WTC11 (cell line): ENCODE results near the gene KIF13A. TPM values are rescaled to one million over a fixed set of nuclear protein-coding genes. Genes with fewer than 3 reads are reported as not detected.

ENCODE experiments used
- ATAC-seq: fragments of 200-7000 bp; cut with Tn5 transposase; 2 replicates; pipeline ENCODE4 v1.10.0; 2021; ENCODE audit warnings: mild to moderate bottlenecking, moderate library complexity
- CTCF ChIA-PET: fragments of 300-600 bp; sonication (Branson Sonifier 250); formaldehyde crosslinking; loops from one replicate; lab custom pipeline; 2021; ENCODE audit warnings: antibody characterized with exemption; lab: Charles Lee
- POLR2A ChIA-PET: fragments of 350-600 bp; sonication (Branson Sonifier 250); formaldehyde crosslinking; loops from one replicate; lab custom pipeline; 2021; ENCODE audit warnings: antibody characterized with exemption; lab: Charles Lee
- DNase-seq: peaks from one replicate; pipeline ENCODE4 v3.0.0; 2021; ENCODE audit warnings: low spot score
- H3K27ac Mint-ChIP-seq: 2 replicates; pipeline ENCODE4 v1.8.0; 2021; ENCODE audit warnings: mixed read lengths
- H3K27me3 Mint-ChIP-seq: 2 replicates; pipeline ENCODE4 v1.8.0; 2021; ENCODE audit warnings: low read depth, mild to moderate bottlenecking, moderate library complexity, mixed read lengths
- H3K36me3 Mint-ChIP-seq: 2 replicates; pipeline ENCODE4 v1.8.0; 2021; ENCODE audit warnings: mixed read lengths
- H3K4me1 Mint-ChIP-seq: 2 replicates; pipeline ENCODE4 v1.8.0; 2022; ENCODE audit warnings: mixed read lengths
- H3K4me3 Mint-ChIP-seq: 2 replicates; pipeline ENCODE4 v1.8.0; 2021; ENCODE audit warnings: mild to moderate bottlenecking, moderate library complexity, mixed read lengths
- H3K9me3 Mint-ChIP-seq: 2 replicates; pipeline ENCODE4 v1.8.0; 2021; ENCODE audit warnings: mixed read lengths
- AFF4 ChIP-seq: sonication (generic); formaldehyde crosslinking; IDR thresholded peaks from 2 replicates; pipeline ENCODE4 v1.8.1; 2023; ENCODE audit warnings: mild to moderate bottlenecking, missing genetic modification reagents, borderline replicate concordance
- ATF2 ChIP-seq: sonication (generic); formaldehyde crosslinking; IDR thresholded peaks from 2 replicates; pipeline ENCODE4 v1.8.1; 2022; ENCODE audit warnings: low read depth, missing genetic modification reagents, borderline replicate concordance
- E2F4 ChIP-seq: sonication (generic); formaldehyde crosslinking; IDR thresholded peaks from 2 replicates; pipeline ENCODE4 v1.8.1; 2022; ENCODE audit warnings: low read depth, mild to moderate bottlenecking, moderate library complexity, missing genetic modification reagents, borderline replicate concordance
- E2F5 ChIP-seq: sonication (generic); formaldehyde crosslinking; IDR thresholded peaks from 2 replicates; pipeline ENCODE4 v1.8.1; 2022; ENCODE audit warnings: mild to moderate bottlenecking, moderate library complexity, missing genetic modification reagents
- HMGA2 ChIP-seq: fragments of 250-450 bp; sonication (Bioruptor Pico); IDR thresholded peaks from 2 replicates; pipeline ENCODE4 v1.4.0; 2021; ENCODE audit warnings: mild to moderate bottlenecking, moderate library complexity
- IRF1 ChIP-seq: sonication (generic); formaldehyde crosslinking; IDR thresholded peaks from 2 replicates; pipeline ENCODE4 v1.8.0; 2023; ENCODE audit warnings: missing genetic modification reagents
- JAZF1 ChIP-seq: fragments of 250-450 bp; sonication (Bioruptor Pico); IDR thresholded peaks from 2 replicates; pipeline ENCODE4 v1.9.0; 2021; ENCODE audit warnings: moderate library complexity, mild to moderate bottlenecking, inconsistent platforms
- JUN ChIP-seq: sonication (generic); formaldehyde crosslinking; IDR thresholded peaks from 2 replicates; pipeline ENCODE4 v1.8.0; 2023; ENCODE audit warnings: mild to moderate bottlenecking, missing genetic modification reagents
- NFYB ChIP-seq: sonication (generic); formaldehyde crosslinking; conservative IDR thresholded peaks from 2 replicates; pipeline ENCODE4 v1.8.0; 2022; ENCODE audit warnings: low read depth, missing genetic modification reagents
- PREB ChIP-seq: sonication (generic); formaldehyde crosslinking; IDR thresholded peaks from 2 replicates; pipeline ENCODE4 v1.8.1; 2022; ENCODE audit warnings: mild to moderate bottlenecking, missing genetic modification reagents, moderate library complexity, borderline replicate concordance
- SMAD3 ChIP-seq: sonication (generic); formaldehyde crosslinking; IDR thresholded peaks from 2 replicates; pipeline ENCODE4 v1.8.0; 2022; ENCODE audit warnings: missing genetic modification reagents, mild to moderate bottlenecking, borderline replicate concordance
- SMAD4 ChIP-seq: sonication (generic); formaldehyde crosslinking; IDR thresholded peaks from 2 replicates; pipeline ENCODE4 v1.8.0; 2022; ENCODE audit warnings: mild to moderate bottlenecking, missing genetic modification reagents
- TP53 ChIP-seq: sonication (generic); formaldehyde crosslinking; IDR thresholded peaks from 2 replicates; pipeline ENCODE4 v1.8.1; 2023; ENCODE audit warnings: mild to moderate bottlenecking, missing genetic modification reagents
- USF1 ChIP-seq: sonication (generic); formaldehyde crosslinking; IDR thresholded peaks from 2 replicates; pipeline ENCODE4 v1.8.0; 2022; ENCODE audit warnings: mild to moderate bottlenecking, missing genetic modification reagents
- ZBTB21 ChIP-seq: sonication (generic); formaldehyde crosslinking; IDR thresholded peaks from 2 replicates; pipeline ENCODE4 v1.8.1; 2023; ENCODE audit warnings: mild to moderate bottlenecking, missing genetic modification reagents, borderline replicate concordance
- ZNF121 ChIP-seq: sonication (generic); formaldehyde crosslinking; IDR thresholded peaks from 2 replicates; pipeline ENCODE4 v1.8.0; 2023; ENCODE audit warnings: missing genetic modification reagents
- ZNF219 ChIP-seq: sonication (generic); formaldehyde crosslinking; IDR thresholded peaks from 2 replicates; pipeline ENCODE4 v1.8.0; 2023; ENCODE audit warnings: missing genetic modification reagents, mild to moderate bottlenecking, borderline replicate concordance
- ZNF317 ChIP-seq: sonication (generic); formaldehyde crosslinking; IDR thresholded peaks from 2 replicates; pipeline ENCODE4 v1.8.1; 2023; ENCODE audit warnings: low read depth, mild to moderate bottlenecking, moderate library complexity, missing genetic modification reagents, borderline replicate concordance
- ZNF396 ChIP-seq: fragments of 250-450 bp; sonication (Bioruptor Pico); IDR thresholded peaks from 2 replicates; pipeline ENCODE4 v1.8.0; 2021; ENCODE audit warnings: mild to moderate bottlenecking, moderate library complexity, borderline replicate concordance
- ZNF416 ChIP-seq: fragments of 250-450 bp; sonication (Bioruptor Pico); IDR thresholded peaks from 2 replicates; pipeline ENCODE4 v1.9.0; 2021; ENCODE audit warnings: mild to moderate bottlenecking, inconsistent platforms
- ZNF671 ChIP-seq: fragments of 250-450 bp; sonication (Bioruptor Pico); IDR thresholded peaks from 2 replicates; pipeline ENCODE4 v1.8.0; 2021; ENCODE audit warnings: mild to moderate bottlenecking
- total RNA-seq: library from RNA; stranded (reverse); gene quantifications from 3 replicates; pipeline ENCODE4 v1.2.3, GENCODE V29; 2021

The KIF13A gene
- total RNA-seq, 1 experiment from 2014 or later, result 32.7 TPM

- no peak overlapping the region for H3K27ac Mint-ChIP-seq
- H3K36me3 Mint-ChIP-seq, result peaks cover 41% of the 10 kb centered on the region
- H3K4me1 Mint-ChIP-seq, result no peaks in the 10 kb centered on the region
- CTCF ChIA-PET, result no interaction called here
- H3K9me3 Mint-ChIP-seq, result no peaks in the 10 kb centered on the region
- POLR2A ChIA-PET, result no interaction called here
- TF ChIP-seq HMGA2 (CRISPR knock-in tag) (no peak), SMAD3 (CRISPR knock-in tag) (no peak), IRF1 (CRISPR knock-in tag) (no peak), NFYB (CRISPR knock-in tag) (no peak), ZNF219 (CRISPR knock-in tag) (no peak), TP53 (CRISPR knock-in tag) (no peak), AFF4 (no peak), JAZF1 (no peak), E2F5 (CRISPR knock-in tag) (no peak)
- DNase-seq, result no peak
- H3K4me3 Mint-ChIP-seq, result no peak overlapping the region
- H3K27me3 Mint-ChIP-seq, result no peaks in the 10 kb centered on the region
- ATAC-seq, result no peak
Observed at GRCh38 chr6:17831135-17831534, 156.3 kb downstream of the KIF13A start.

GRCh38 chr6:17829905-17830304 lies 157.5 kb downstream of the KIF13A start:
- DNase-seq, result no peak
- Mint-ChIP-seq H3K4me1 (no peaks in the 10 kb centered on the region), H3K27me3 (no peaks in the 10 kb centered on the region), H3K36me3 (peaks cover 53% of the 10 kb centered on the region), H3K27ac (no peak overlapping the region), H3K9me3 (no peaks in the 10 kb centered on the region), H3K4me3 (no peak overlapping the region)
- CTCF ChIA-PET, result interaction anchor here (1.1 kb wide), 1 partner anchor 15 kb away, joined by 5 read pairs; no protein-coding TSS in a partner anchor
- no peak for ATAC-seq
- POLR2A ChIA-PET, result no interaction called here
- TF ChIP-seq PREB (CRISPR knock-in tag), result no peak
- no peak for TF ChIP-seq ZBTB21 (CRISPR knock-in tag)
- no peak for TF ChIP-seq JUN
- no peak for TF ChIP-seq SMAD4
- no peak for TF ChIP-seq ZNF416 (CRISPR knock-in tag)
- TF ChIP-seq ZNF219 (CRISPR knock-in tag), result no peak
- no peak for TF ChIP-seq ZNF317
- TF ChIP-seq E2F5 (CRISPR knock-in tag), result no peak
- TF ChIP-seq USF1 (CRISPR knock-in tag), result no peak
- TF ChIP-seq ATF2, result no peak
- TF ChIP-seq ZNF121 (CRISPR knock-in tag), result no peak
- no peak for TF ChIP-seq ZNF671 (CRISPR knock-in tag)
- no peak for TF ChIP-seq ZNF396 (CRISPR knock-in tag)
- TF ChIP-seq E2F4 (CRISPR knock-in tag), result no peak
- TF ChIP-seq IRF1 (CRISPR knock-in tag), result no peak
